Measurements from ENCODE around the gene SEPTIN12. TPM values are rescaled to one million over a fixed set of nuclear protein-coding genes. Genes with fewer than 3 reads are reported as not detected.

SEPTIN12 gene
- total RNA-seq, 6 donors from 2014 or later = not detected

DNA sequence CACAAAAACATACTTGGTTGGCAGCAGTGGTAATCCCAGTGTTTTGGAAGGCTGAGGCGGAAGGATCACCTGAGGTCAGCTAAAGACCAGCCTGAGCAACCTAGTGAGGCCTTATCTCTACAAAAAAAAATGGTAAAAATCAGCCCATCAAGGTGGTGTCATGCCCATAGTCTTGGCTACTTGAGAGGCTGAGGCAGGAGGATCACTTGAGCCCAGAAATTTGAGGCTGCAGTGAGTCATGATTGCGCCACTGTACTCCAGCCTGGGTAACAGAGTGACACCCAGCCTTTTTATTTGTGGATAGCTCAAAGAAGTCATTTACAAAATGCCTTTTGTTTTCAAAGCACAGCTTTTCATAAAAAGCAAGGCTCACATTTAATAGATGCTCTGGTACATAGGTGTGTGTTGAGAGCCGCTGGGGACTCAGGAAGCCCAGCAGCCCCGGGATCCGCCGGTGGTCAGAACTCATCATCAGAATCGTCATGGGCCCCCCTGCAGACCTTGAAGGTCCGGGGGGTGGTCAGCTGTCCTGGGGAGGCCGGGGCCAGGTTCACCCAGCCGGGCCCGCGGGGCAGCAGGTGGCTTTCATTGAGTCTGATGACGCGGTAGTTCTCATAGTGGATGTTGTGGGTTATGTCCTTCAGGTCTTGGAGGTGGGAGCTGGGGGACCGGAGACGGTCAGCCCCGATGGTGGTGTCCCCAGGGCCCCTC lies 10.7 kb downstream of the SEPTIN12 start:
- TF ChIP-seq CTCF (IDR thresholded peaks at IDR 0.05) (no peak), POLR2AphosphoS5 (IDR thresholded peaks at IDR 0.05) (no peak), POLR2A (IDR thresholded peaks at IDR 0.05) (no peak), EP300 (IDR thresholded peaks at IDR 0.05) (no peak)
- Histone ChIP-seq H3K27ac (no peak overlapping the region), H3K36me3 (no peaks in the 10 kb centered on the region), H3K4me3 (no peak overlapping the region), H3K4me1 (no peaks in the 10 kb centered on the region), H3K9me3 (no peaks in the 10 kb centered on the region), H3K27me3 (no peaks in the 10 kb centered on the region)
- WGBS, 2 donors = 88 to 94% methylated on average over 2 to 17 of the region's 17 CpGs
- DNase-seq (peak in 1 of 2 donors; percentile 62), ATAC-seq (ENCODE audit: low FRiP score in 2 of 2) (no peak)

DNA sequence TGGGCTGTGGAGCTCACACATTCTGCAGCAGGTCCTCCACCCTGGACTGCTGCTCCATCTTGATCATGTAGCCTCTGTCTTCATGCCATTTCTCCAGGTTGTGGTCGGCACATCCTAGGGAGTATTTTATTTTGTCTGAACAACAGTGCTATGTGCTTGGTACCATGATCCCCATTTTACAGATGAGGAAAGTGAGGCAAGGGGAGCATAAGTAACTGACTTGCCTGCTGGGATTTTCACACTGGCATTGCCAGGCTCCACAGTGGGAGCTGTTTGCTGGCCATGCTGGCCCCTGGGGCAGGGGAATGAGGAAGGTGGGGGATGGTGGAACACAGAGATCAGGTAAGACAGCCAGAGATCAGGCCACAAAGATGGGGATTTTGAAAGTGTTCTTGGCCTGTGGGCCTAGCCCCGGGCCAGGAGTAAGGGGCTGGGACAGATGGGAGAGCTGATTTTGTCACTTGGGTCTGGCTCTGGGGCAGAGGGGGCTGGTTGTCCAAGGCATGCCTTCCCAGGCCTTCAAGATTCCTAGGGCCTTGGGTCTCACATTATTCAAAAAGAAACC lies 11.9 kb downstream of the SEPTIN12 start:
- H3K9me3 ChIP-seq = no peaks in the 10 kb centered on the region
- ATAC-seq (ENCODE audit: low FRiP score in 2 of 2) (no peak), DNase-seq (no peak)
- H3K27me3 ChIP-seq = no peaks in the 10 kb centered on the region
- no peak overlapping the region for H3K4me3 ChIP-seq
- no peaks in the 10 kb centered on the region for H3K36me3 ChIP-seq
- TF ChIP-seq POLR2AphosphoS5 (IDR thresholded peaks at IDR 0.05) = no peak
- no peak for TF ChIP-seq CTCF (IDR thresholded peaks at IDR 0.05)
- no peaks in the 10 kb centered on the region for H3K4me1 ChIP-seq
- 88 to 92% methylated on average over 2 of the region's 2 CpGs for WGBS, 2 donors
- H3K27ac ChIP-seq = no peak overlapping the region

DNA sequence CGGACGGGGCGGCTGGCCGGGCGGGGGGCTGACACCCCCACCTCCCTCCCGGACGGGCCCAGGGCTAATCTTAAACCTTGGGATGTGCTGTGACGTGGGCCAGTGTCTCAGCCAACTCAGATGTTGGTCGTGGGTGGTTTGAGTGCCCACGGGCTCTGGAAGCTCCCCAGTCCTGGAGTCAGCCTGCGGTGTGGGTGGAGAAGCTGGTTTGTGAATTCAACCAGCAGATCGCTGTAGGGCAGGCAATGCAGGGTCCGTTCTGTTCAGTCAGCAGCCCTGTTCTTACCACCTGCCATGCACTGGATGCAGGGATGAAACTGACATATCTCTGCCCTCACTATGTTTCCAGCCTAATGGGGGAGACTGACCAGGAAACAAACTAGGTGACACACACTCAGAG lies 13.1 kb downstream of the SEPTIN12 start:
- H3K4me1 ChIP-seq = no peaks in the 10 kb centered on the region
- WGBS, 2 donors = 72 to 87% methylated on average over 4 of the region's 13 CpGs

DNA sequence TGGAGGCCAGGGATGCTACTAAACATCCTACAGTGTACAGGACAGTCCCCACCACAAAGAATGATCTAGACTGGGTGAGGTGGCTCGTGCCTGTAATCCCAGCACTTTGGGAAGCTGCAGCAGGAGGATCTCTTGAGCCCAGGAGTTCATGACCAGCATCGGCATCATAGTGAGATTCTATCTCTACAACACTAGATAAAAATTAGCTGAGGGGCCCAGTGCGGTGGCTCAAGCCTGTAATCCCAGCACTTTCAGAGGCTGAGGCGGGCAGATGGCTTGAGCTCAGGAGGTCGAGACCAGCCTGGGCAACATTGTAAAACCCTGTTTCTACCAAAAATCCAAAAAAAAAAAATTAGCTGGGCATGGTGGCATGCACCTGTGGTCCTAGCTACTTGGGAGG lies 15.8 kb downstream of the SEPTIN12 start:
- 84% methylated on average over 5 of the region's 5 CpGs for WGBS, 2 donors
- Histone ChIP-seq H3K36me3 (no peaks in the 10 kb centered on the region), H3K9me3 (no peaks in the 10 kb centered on the region), H3K4me3 (no peak overlapping the region), H3K27ac (no peak overlapping the region), H3K27me3 (no peaks in the 10 kb centered on the region), H3K4me1 (peaks cover 12 to 17% (median 13%) of the 10 kb centered on the region in 4 donors)
- no peak for TF ChIP-seq POLR2AphosphoS5 (IDR thresholded peaks at IDR 0.05)
- TF ChIP-seq EP300 (IDR thresholded peaks at IDR 0.05) = no peak
- no peak for TF ChIP-seq POLR2A (IDR thresholded peaks at IDR 0.05)
- TF ChIP-seq CTCF (IDR thresholded peaks at IDR 0.05) = no peak
- ATAC-seq (ENCODE audit: low FRiP score in 2 of 2) (no peak), DNase-seq (no peak)

More for the DNA sequence above, 13.1 kb downstream of the SEPTIN12 start:
- Histone ChIP-seq H3K27ac (no peak overlapping the region), H3K27me3 (no peaks in the 10 kb centered on the region), H3K36me3 (no peaks in the 10 kb centered on the region), H3K9me3 (no peaks in the 10 kb centered on the region), H3K4me3 (no peak overlapping the region)
- DNase-seq (no peak), ATAC-seq (ENCODE audit: low FRiP score in 2 of 2) (no peak)
- TF ChIP-seq POLR2A (IDR thresholded peaks at IDR 0.05) = no peak
- no peak for TF ChIP-seq EP300 (IDR thresholded peaks at IDR 0.05)
- TF ChIP-seq POLR2AphosphoS5 (IDR thresholded peaks at IDR 0.05) = no peak
- TF ChIP-seq CTCF (IDR thresholded peaks at IDR 0.05) = no peak

- 58 to 64% methylated on average over 3 of the region's 3 CpGs for WGBS, 2 donors
- H3K4me1 ChIP-seq = peaks cover 12 to 19% (median 13%) of the 10 kb centered on the region in 4 donors
- no peak overlapping the region for H3K4me3 ChIP-seq
- no peaks in the 10 kb centered on the region for H3K27me3 ChIP-seq
- ATAC-seq (ENCODE audit: low FRiP score in 2 of 2) (no peak), DNase-seq (no peak)
- H3K9me3 ChIP-seq = no peaks in the 10 kb centered on the region
- no peaks in the 10 kb centered on the region for H3K36me3 ChIP-seq
- TF ChIP-seq POLR2AphosphoS5 (IDR thresholded peaks at IDR 0.05) = no peak
- no peak for TF ChIP-seq EP300 (IDR thresholded peaks at IDR 0.05)
- TF ChIP-seq POLR2A (IDR thresholded peaks at IDR 0.05) = no peak
- no peak for TF ChIP-seq CTCF (IDR thresholded peaks at IDR 0.05)
- no peak overlapping the region for H3K27ac ChIP-seq
These were observed 16.5 kb downstream of the SEPTIN12 start for GRCh38 chr16:4771646-4772045.

All from upper lobe of left lung (tissue), 6 donors.